Measurements from ENCODE around the gene CANT1. TPM values are rescaled to one million over a fixed set of nuclear protein-coding genes. Genes with fewer than 3 reads are reported as not detected.
"Not testable (repeated sequence)": the region's sequence is repeated elsewhere in the genome, so short reads cannot be mapped to it uniquely, and the experiment has no call there.

CANT1 gene
- total RNA-seq, 1 donor from 2014 or later = 23.1 TPM

- peaks cover 35% of the 10 kb centered on the region for H3K4me1 ChIP-seq
- peak in 1 of 2 donors; percentile 88 for DNase-seq (ENCODE audit: extremely low spot score in 2 of 2)
- intact Hi-C loops (cut with DNase I) = no loop called here
- no peaks in the 10 kb centered on the region for H3K27me3 ChIP-seq
- H3K27ac ChIP-seq = peak overlapping the region; percentile 31
- no peaks in the 10 kb centered on the region for H3K9me3 ChIP-seq
- H3K36me3 ChIP-seq = no peaks in the 10 kb centered on the region
- no peak overlapping the region for H3K4me3 ChIP-seq
- TF ChIP-seq POLR2AphosphoS5 (IDR thresholded peaks at IDR 0.05; ENCODE audit: insufficient read depth in 1 of 2, low read depth in 1 of 2) (peak in 1 of 2 donors; percentile 42), CTCF (IDR thresholded peaks at IDR 0.05) (no peak), POLR2A (IDR thresholded peaks at IDR 0.05) (no peak)
Observed at GRCh38 chr17:79033741-79034501, 24.4 kb upstream of the CANT1 start.

GRCh38 chr17:79033046-79033616 lies 23.6 kb upstream of the CANT1 start:
- intact Hi-C loops (cut with DNase I) = no loop called here
- no peak for DNase-seq (ENCODE audit: extremely low spot score in 2 of 2)
- H3K27ac ChIP-seq = no peak overlapping the region
- H3K4me1 ChIP-seq = peaks cover 37% of the 10 kb centered on the region
- H3K36me3 ChIP-seq = no peaks in the 10 kb centered on the region
- H3K9me3 ChIP-seq = no peaks in the 10 kb centered on the region
- no peak overlapping the region for H3K4me3 ChIP-seq
- TF ChIP-seq POLR2A (IDR thresholded peaks at IDR 0.05) (no peak), POLR2AphosphoS5 (IDR thresholded peaks at IDR 0.05; ENCODE audit: insufficient read depth in 1 of 2, low read depth in 1 of 2) (no peak), CTCF (IDR thresholded peaks at IDR 0.05) (no peak)
- H3K27me3 ChIP-seq = no peaks in the 10 kb centered on the region

- intact Hi-C loops (cut with DNase I) = no loop called here
- no peak overlapping the region for H3K27ac ChIP-seq
- no peak for TF ChIP-seq CTCF (IDR thresholded peaks at IDR 0.05)
- no peak for TF ChIP-seq POLR2A (IDR thresholded peaks at IDR 0.05)
- TF ChIP-seq POLR2AphosphoS5 (IDR thresholded peaks at IDR 0.05; ENCODE audit: insufficient read depth in 1 of 2, low read depth in 1 of 2) = no peak
- no peak overlapping the region for H3K4me3 ChIP-seq
- DNase-seq (ENCODE audit: extremely low spot score in 2 of 2) = no peak
- peaks cover 46% of the 10 kb centered on the region for H3K4me1 ChIP-seq
- H3K27me3 ChIP-seq = no peaks in the 10 kb centered on the region
- no peaks in the 10 kb centered on the region for H3K36me3 ChIP-seq
- no peaks in the 10 kb centered on the region for H3K9me3 ChIP-seq
Observed at GRCh38 chr17:79031996-79032875, 22.7 kb upstream of the CANT1 start.

- DNase-seq (ENCODE audit: extremely low spot score in 2 of 2); H3K4me3 ChIP-seq; H3K27me3 ChIP-seq; H3K9me3 ChIP-seq; intact Hi-C loops (cut with DNase I); H3K27ac ChIP-seq; H3K36me3 ChIP-seq: not testable (repeated sequence)
- H3K4me1 ChIP-seq = peaks cover 56% of the 10 kb centered on the region
Observed at GRCh38 chr17:79030636-79031035, 21.1 kb upstream of the CANT1 start.

GRCh38 chr17:79029327-79030009 lies 19.9 kb upstream of the CANT1 start:
- no peak for TF ChIP-seq POLR2A (IDR thresholded peaks at IDR 0.05)
- no peak for TF ChIP-seq CTCF (IDR thresholded peaks at IDR 0.05)
- no peak overlapping the region for H3K4me3 ChIP-seq
- peaks cover 57% of the 10 kb centered on the region for H3K4me1 ChIP-seq
- H3K27ac ChIP-seq = no peak overlapping the region
- no peaks in the 10 kb centered on the region for H3K36me3 ChIP-seq
- H3K27me3 ChIP-seq = no peaks in the 10 kb centered on the region
- DNase-seq (ENCODE audit: extremely low spot score in 2 of 2) = no peak
- H3K9me3 ChIP-seq = no peaks in the 10 kb centered on the region
- intact Hi-C loops (cut with DNase I) = no loop called here
